ENCODE measurements around the gene KLF3.
"Not testable (repeated sequence)": the region's sequence is repeated elsewhere in the genome, so short reads cannot be mapped to it uniquely, and the experiment has no call there.

Gene KLF3

DNA sequence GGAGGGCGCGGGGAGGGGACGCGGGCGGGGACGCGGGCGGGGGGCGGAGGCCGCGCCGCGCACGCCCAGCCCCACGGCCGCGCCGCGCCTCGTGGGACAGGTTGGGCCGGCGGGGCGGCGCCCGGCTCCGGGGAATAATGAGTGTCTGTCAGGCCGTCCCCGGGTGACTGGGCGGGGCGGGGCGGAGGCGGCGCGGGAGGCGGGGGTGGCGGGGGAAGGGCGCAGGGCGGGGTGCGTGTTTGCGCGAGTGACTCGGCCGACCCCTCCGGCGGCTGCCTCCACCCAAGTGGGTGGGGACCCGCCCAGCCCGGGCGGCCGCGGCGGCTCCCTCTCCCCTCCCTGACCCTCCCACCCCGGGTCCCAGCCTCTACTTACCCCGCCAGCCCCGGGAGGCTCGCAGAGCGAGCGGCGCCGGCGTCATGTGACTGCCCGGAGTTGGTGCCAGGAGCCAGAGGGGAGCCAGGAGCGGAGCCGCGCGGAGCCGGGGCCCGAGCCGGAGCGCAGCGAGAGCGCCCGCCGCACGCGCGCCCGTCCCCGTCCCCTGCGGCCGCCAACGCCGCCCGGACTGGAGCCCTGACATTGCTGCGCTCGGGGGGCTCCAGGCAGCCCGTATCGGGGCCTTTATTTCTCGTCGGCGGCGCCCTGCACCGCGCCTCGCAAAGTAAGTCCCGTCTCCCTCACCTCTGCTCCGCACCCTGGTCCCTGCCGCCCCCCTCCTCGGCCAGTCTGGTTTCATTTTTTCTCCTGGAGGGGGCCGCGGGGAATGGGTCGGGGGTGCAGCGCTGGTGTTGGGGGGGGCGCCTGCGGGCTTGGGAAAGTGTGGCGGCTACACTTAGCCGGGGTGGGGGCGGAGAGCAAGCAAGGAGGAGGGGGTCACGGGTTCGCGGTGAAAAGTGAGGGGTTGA lies at the start of gene KLF3:
TSS of gene KLF3 (plus strand) at position 399 of the 905 bp plus-strand sequence. CDS start 16,427 bp downstream, outside the sequence.
- DNase-seq (ENCODE audit: low read depth in 2 of 2) = peak; percentile 66 to 73

DNA sequence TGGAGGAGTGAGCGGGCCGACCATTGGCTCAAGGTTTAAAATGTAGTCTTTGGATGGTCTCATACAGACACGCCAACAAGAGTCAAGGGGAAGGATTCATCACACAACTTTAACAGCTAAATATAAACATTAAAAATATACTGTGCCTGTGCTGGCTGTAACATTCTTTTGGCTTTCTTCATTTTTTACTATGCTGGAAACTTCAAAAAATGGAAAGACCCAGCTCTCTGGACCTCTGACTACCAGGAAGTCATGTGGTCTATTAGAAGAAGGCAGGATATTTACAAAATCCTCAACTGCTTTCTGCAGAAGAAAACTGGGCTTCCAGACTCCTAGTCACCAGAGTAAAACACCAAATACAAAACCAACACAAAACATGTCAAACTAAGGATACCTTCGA lies 49.8 kb upstream of the KLF3 start:
- no peak for DNase-seq (ENCODE audit: low read depth in 2 of 2)

DNA sequence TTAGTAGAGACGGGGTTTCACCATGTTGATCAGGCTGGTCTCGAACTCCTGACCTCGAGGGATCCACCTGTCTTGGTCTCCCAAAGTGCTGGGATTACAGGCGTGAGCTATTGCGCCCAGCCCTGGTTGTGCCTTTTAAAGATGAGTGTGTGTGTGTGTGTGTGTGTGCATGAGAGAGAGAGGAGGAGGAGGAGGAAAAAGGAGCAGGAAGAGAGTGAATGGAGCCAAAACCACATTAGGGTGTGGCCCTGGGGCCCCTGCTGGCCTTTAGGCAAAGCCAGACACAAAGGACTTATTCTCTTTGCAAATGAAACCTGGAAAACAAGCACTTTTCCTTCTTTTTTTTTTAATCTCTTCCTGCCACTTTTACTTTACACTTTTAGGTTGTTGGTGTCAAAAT lies 48.2 kb upstream of the KLF3 start:
- no peak for DNase-seq (ENCODE audit: low read depth in 2 of 2)

DNA sequence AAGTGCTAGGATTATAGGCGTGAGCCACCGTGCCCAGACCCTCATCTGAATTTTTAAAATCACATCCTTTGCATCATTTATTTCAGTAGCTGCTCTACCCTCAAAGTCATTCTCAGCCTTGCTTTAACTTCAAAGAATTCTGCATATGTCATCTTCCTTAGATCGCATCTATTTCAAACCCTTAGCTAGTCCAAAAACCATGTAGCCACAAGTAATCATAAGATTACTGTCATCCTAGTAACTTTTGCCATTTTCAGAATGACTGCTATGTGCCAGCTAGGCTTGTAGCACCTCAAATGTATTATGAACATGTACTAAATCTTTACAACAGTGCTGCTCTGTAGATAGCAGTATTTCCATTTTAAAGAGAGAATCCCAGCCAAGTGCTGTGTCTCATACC lies 45.5 kb upstream of the KLF3 start:
- no peak for DNase-seq (ENCODE audit: low read depth in 2 of 2)

DNA sequence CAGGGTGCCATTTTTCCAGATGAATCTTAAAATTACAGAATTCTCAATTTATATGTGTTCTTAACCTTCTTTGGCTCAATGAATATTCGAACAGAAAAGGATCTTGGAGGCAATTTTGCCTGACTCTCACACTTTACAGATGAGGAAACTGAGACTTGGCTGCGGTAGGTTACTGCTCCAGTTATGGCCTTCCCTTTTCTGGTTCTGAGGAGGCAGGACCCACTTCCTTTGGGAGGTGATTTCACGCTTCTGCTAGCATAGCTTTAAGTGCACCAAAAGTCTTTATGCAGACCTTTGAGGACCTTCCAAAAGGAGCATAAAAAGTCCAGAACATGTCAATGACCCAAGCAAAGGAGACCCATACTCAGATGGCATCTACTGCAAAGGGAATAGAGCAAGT lies 44.7 kb upstream of the KLF3 start:
- no peak for DNase-seq (ENCODE audit: low read depth in 2 of 2)

DNA sequence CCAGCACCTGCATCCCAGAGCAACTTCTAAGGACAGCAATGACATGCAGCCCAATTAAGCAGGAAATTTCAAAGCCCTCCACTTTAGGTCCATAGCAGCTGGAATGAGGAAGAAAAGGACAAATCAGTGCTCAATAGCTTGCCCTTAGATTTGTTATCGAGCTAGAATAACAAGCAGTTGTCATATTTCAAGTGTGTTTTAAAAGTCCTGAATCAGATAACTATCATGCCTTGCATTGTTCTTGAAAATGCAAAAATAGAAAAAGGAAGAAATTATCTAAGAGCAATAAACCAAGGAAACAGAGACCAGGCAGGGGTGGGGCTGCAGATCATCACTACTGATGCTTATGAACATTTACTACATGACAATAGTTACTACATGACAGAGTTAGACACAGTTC lies 43.9 kb upstream of the KLF3 start:
- no peak for DNase-seq (ENCODE audit: low read depth in 2 of 2)

DNA sequence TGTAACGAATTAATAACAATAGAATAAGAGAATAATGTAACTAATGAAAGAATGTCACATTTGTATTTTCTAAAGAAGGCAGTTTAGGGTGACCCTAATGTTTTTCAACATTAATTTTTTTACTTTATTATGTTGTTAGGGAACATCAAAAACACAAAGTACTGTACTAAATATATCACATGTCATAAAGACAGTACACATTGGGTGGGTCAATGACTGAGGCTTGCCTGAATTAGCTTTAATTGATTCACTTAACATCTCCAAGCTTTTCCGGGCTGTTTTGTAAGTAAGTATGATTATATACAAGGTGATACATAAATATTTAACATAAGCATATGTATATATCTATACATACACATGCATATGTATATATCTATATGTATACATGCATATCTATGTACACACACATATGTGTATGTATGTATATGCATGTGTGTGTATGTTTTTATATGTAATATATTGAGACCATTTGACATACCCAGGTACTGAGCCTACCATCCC lies 43.4 kb upstream of the KLF3 start:
- DNase-seq (ENCODE audit: low read depth in 2 of 2) = no peak

DNA sequence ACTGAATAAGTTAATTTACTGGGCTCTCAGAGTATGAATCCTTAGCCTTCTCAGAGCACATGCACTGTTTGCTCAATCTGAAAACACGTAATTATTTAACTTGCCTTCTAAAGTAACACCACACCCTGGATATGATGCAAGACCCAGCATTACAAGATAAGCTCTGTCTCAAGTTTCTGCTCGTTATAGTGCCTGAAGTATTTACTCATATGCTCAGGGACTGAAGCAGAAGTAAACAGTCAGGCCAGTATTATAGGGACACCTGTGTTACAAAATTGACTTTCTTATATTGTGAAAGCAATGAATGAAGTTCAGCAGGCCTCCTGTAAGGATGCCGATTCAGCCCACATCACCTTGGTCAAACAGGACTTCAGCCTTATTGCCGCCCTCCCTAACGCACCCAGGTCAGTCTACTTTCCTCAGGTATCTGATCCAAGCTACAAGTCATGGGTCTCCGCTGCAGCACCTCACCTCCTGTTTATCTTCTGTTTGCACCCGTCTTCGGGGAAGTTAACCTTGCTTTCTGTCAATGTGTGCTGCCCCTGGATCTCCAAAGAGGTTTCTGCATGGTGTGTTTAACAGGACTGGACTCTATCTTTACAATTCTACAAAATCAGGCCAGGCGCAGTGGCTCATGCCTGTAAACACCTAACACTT lies 42.8 kb upstream of the KLF3 start:
- DNase-seq (ENCODE audit: low read depth in 2 of 2) = no peak

DNA sequence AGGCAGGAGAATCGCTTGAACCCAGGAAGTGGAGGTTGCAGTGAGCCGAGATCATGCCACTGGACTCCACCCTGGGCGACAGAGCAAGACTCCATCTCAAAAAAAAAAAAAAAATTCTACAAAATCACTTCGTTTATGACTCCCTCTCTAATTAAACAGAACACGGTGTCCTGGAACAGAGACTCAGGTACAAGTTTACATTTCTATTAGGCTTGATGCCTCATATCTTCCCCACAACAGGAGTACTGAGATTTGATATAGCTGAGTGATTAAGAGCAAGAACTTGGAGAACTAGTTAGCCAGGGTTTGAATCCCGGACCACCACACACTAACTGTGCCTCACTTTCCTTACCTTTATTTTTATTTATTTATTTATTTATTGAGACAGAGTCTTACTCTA lies 42.2 kb upstream of the KLF3 start:
- no peak for DNase-seq (ENCODE audit: low read depth in 2 of 2)

DNA sequence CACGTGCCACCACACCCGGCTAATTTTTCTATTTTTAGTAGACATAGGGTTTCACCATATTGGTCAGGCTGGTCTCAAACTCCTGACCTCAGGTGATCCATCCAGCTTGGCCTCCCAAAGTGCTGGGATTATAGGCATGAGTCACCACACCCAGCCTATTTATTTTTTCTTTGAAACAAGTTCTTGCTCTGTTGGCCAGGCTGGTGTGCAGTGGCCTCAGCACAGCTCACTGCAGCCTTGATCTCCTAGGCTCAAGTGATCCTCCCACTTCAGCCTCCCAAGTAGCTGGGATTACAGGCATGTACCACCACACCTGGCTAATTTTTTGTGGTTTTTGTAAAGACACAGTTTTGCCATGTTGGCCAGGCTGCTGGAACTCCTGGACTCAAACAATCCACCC lies 41.7 kb upstream of the KLF3 start:
- not testable (repeated sequence) for DNase-seq (ENCODE audit: low read depth in 2 of 2)

DNA sequence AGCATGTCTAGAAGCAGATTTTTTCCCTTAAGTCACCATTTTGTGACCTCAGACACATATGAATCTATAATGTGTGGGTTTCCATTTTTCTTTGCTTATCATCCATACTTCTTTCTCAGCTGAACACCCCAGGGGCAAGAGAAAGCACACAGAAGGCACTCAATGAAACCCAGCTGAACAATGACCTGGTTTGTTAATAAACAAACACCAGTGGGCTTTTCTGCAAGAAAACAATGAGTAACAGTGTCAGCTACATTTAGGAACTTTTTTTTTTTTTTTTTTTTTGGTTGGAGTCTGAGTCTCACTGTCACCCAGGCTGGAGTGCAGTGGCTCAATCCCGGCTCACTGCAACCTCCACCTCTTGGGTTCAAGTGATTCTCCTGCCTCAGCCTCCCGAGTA lies 40.7 kb upstream of the KLF3 start:
- DNase-seq (ENCODE audit: low read depth in 2 of 2) = no peak

DNA sequence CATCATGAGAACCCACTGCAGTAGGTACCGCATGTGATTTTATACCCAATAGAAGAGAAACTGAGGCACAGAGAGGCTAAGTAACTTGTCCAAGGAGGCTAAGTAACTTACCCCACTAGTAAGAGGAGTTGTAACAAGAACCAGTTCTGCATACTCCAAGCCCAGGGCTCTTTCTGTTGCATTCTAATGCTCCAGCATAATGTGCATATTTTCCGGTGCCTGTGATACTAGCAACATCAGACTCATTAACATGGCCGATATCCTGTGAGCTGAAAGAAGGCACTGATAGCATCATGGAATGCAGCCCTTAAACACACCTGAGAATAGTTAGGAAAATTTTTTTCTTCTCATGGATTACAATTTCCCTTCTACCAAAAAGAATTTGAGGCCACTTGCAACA lies 39.7 kb upstream of the KLF3 start:
- DNase-seq (ENCODE audit: low read depth in 2 of 2) = no peak

DNA sequence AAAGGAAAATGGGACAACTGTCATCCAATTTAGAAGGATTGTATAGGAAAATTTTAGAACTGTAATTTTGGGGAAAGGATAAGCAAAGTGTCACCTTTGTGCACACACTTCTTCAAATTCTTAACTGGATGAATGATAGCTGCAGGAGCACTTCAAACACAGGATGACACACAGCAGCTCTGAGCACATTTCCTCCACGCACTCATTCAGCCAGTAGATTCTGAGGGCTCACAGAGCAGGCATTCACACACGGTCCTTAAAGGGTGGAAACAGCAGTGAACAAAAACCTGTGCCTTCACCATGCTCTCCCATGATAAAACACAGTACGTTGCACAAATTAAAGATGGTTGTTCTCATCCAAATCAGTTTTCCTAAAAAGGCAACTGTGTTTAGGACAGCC lies 38.5 kb upstream of the KLF3 start:
- no peak for DNase-seq (ENCODE audit: low read depth in 2 of 2)

DNA sequence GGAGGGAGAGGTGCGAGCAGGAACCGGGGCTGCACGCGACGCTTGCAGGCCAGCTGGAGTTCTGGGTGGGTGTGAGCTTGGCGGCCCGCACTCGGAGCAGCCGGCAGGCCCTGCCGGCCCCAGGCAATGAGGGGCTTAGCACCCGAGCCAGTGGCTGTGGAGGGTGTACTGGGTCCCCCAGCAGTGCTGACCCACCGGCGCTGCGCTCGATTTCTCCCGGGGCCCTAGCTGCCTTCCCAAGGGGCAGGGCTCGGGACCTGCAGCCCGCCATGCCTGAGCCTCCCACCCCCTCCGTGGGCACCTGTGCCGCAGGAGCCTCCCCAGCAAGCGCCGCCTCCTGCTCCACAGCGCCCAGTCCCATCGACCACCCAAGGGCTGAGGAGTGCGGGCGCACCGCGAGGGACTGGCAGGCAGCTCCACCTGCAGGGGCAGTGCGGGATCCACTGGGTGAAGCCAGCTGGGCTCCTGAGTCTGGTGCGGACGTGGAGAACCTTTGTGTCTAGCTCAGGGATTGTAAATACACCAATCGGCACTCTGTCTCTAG lies 37.0 kb upstream of the KLF3 start:
- not testable (repeated sequence) for DNase-seq (ENCODE audit: low read depth in 2 of 2)

DNA sequence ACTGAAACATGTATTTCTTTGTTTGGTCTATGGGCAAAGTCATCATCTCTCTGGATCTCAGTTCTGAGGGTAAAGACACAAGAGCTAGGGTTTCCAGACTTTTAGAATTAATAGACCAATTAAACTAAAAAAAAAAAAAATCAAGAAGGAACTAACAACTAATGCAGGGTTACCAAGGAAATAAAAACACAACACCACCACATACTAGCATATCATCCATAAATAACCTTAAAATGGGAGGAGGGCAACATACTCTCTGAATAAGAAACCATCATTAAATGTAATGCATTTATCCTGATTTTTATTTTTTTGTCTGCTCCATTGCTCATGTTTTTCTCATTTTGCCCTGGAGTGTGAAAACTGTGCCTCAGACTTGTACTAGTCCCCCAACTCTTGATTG lies 33.5 kb upstream of the KLF3 start:
- DNase-seq (ENCODE audit: low read depth in 2 of 2) = no peak

DNA sequence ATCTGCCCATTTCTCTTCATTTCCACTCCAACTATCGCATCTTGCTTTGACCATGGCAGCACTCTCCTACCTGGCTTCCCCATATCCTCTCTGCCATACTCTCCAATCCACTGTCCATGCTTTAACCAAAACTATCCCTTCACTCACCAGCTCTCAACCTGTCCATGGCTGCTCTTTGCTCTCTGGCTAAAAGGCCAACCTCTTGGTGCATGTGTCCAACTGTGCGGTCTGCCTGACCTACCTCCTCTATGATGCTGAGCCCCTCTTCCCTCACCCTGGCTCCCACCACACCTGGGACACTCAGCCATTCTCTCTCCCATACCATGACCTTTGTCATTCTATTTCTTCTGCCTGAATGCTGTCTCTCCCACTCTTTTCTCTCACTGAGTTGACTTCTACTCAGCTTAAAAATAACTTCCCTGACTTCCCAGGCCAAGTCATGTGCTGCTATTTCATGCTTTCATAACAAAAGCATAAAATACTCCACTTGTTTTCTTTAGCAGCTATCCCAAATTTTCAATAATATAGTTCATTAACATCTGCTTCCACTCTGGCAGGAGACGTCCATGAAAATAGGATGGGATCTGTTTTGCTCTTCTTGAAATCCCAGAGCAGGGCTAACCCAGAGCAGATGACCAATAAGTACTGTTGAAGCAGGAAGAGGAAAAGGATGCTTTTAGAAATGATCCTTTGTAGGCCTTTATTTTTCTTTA lies 29.8 kb upstream of the KLF3 start:
- no peak for DNase-seq (ENCODE audit: low read depth in 2 of 2)

DNA sequence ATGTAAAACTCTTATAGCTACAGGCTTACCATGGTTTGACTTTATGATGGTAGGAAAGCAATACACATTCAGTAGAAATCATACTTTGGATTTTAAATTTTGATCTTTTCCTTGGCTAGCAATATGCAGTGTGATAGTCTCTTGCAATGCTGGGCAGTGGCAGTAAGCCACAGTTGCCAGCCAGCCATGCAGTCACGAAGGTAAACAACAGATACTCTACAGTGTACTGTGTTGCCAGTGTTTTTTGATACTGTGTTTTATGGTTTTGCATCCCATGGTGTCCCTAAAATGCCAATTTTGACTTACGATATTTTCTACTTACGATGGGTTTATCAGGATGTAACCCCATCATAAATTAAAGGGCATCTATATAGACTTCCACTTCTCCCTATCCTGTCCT lies 24.8 kb upstream of the KLF3 start:
- no peak for DNase-seq (ENCODE audit: low read depth in 2 of 2)

DNA sequence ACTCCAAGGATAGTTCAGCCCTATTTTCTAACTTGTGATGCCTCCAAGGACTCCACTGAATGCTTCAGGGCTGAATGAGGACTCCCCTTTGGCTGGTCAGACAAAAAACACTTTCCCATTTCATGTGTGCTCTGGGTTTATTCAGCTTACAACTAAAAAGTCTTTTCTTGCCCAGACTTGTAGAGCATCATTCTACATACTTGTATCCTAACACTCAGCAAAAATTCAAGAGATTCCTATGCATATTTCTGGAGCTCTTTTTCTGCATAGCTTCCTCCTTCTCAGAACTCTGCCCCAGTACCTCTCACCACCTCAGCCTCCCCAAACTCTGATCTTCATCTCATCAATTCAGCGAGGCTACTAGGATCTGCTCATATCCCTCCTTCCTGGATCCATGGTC lies 22.2 kb upstream of the KLF3 start:
- no peak for DNase-seq (ENCODE audit: low read depth in 2 of 2)

DNA sequence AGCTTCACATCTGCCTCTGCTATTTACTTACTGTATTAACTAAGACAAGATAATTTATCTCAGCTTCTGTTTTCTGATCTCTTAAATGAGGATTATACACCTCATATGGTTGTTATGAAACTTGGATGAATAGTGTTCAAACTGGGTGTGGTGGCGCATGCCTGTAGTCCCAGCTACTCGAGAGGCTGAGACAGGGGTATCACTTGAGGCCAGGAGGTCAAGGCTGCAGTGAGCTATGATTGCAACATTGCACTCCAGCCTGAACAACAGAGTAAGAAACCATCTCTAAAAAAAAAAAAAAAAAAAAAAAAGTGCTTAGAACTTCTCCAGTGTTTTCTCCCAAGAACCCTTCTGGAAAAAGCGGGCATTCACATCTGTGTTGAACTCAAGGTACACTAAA lies 19.8 kb upstream of the KLF3 start:
- DNase-seq (ENCODE audit: low read depth in 2 of 2) = no peak

DNA sequence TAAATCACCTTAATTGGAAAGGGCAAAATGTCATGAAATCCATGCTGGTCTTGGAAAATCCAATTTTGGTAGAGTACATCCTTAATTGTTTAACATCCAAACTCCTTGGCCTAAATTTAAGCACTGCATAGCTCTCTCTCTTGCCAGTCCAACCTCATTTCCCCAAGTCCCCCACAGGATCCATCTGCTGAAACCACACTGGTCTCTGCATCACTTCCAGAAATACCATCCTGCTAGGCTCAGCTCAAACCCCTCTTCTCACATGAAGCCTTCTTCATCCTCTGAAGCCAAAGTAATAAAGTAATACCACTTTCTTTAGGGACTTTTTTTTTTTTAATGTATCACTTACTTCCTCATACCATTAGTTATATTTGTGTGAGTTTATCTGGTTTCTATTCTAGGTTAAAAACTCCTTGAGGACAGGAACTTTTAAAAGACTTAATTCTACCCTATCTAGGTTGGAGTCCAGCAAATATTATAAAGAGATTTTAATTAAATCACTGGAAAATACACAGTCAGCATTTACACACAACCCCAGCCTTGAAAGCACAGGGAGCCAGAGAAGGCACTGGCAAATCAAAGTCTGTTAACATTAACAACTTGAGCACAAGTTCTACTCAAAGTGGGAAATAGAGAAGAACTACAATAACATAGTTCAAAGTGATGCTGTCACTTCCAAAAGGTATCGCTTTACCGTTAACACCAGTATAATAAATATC lies 16.7 kb upstream of the KLF3 start:
- DNase-seq (ENCODE audit: low read depth in 2 of 2) = no peak

DNA sequence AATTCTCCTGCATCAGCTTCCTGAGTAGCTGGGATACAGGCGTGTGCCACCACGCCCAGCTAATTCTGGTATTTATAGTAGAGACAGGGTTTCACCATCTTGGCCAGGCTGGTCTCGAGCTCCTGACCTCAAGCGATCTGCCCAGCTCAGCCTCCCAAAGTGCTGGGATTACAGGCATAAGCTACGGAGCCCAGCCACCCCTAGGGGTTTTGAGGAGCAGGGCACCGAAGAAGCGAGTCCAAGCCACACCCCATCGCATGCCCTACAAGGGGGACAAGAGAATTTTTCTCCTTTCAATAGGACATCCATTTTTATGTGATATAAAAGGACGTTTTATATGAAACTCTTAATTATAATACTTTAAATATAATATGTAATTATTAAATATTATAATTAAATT lies 13.9 kb upstream of the KLF3 start:
- DNase-seq (ENCODE audit: low read depth in 2 of 2) = no peak

DNA sequence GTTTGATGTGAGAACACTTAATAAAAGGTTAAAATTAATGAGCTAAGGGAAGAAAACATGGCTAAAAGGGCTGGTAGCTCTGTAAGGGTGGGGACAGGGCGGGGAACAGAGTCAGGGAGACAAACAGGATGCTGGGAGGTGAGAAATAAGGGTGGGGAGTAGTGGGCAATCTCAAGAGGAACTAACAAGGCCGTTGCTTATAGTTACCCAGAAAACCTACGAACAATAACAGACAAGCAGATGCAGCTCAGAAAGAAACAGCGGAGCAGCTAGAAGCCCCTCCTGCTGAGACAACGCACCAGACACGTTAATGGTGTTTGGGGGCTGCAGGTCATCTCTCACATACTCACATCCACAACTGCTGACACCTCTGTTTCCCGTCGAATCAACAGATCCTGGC lies 9.7 kb upstream of the KLF3 start:
- no peak for DNase-seq (ENCODE audit: low read depth in 2 of 2)

All from activated CD4-positive, alpha-beta T cell treated with anti-CD3 and anti-CD28 coated beads for 24 hours (primary cell).